Measurements from ENCODE around the gene COA3. TPM values are rescaled to one million over a fixed set of nuclear protein-coding genes. Genes with fewer than 3 reads are reported as not detected.

COA3 gene
- total RNA-seq, 1 experiment from 2014 or later: 74.2 TPM

GRCh38 chr17:42766124-42766523 is 32.4 kb downstream of the COA3 start:
- H3K27ac Mint-ChIP-seq: no peak overlapping the region; a peak in 1 of 7 replicates
- Histone ChIP-seq H3K79me2 (ENCODE audit: insufficient read depth, low read length) (no peaks in the 10 kb centered on the region), H3K4me2 (ENCODE audit: insufficient read depth, insufficient read length, low read length) (no peak overlapping the region), H3K4me1 (ENCODE audit: insufficient read depth, low read length) (no peaks in the 10 kb centered on the region; the same call in 1 of the 2 replicates), H2BK15ac (ENCODE audit: low read depth, low read length) (no peak overlapping the region), H3K27me3 (ENCODE audit: insufficient read depth, low read length) (peaks cover 11% of the 10 kb centered on the region; the same call in 1 of the 2 replicates), H2AFZ (ENCODE audit: low read length) (no peak overlapping the region), H3K9ac (ENCODE audit: extremely low read depth, insufficient read length, low read length) (no peak overlapping the region), H4K5ac (ENCODE audit: insufficient read length, low read depth, low read length) (no peak overlapping the region), H4K20me1 (ENCODE audit: control insufficient read depth, insufficient read depth, insufficient read length) (no peaks in the 10 kb centered on the region), H3K56ac (ENCODE audit: insufficient read length, low read depth, low read length) (no peak overlapping the region), H2AK5ac (ENCODE audit: insufficient read length, low read length) (no peak overlapping the region), H2BK20ac (ENCODE audit: low read depth, low read length, poor library complexity, severe bottlenecking) (no peak overlapping the region), H2BK5ac (ENCODE audit: insufficient read length, low read length) (no peak overlapping the region), H3K18ac (ENCODE audit: insufficient read length, low read depth, low read length) (no peak overlapping the region), H3K27ac (ENCODE audit: insufficient read length, low read depth, low read length) (no peak overlapping the region), H3K79me1 (ENCODE audit: insufficient read depth, low read depth, low read length, poor library complexity, severe bottlenecking) (no peaks in the 10 kb centered on the region), H3K23me2 (ENCODE audit: insufficient read length, low read depth, low read length, poor library complexity, severe bottlenecking) (no peaks in the 10 kb centered on the region), H3K23ac (ENCODE audit: insufficient read length, low read depth, low read length) (no peak overlapping the region), H2BK12ac (ENCODE audit: insufficient read length, low read depth, low read length) (no peak overlapping the region), H4K91ac (ENCODE audit: insufficient read length, low read depth, low read length) (no peak overlapping the region), H4K8ac (replicated peaks; ENCODE audit: insufficient read length, low read depth, low read length) (no peak overlapping the region), H3K9me3 (ENCODE audit: control insufficient read depth, low read depth, low read length) (no peaks in the 10 kb centered on the region), H3K14ac (ENCODE audit: insufficient read depth, low read length) (no peak overlapping the region), H3K4ac (ENCODE audit: low read depth, low read length) (no peak overlapping the region), H3T11ph (ENCODE audit: low read length) (no peak overlapping the region), H2BK120ac (ENCODE audit: low read depth, low read length, poor library complexity, severe bottlenecking) (no peak overlapping the region)
- H3K4me3 Mint-ChIP-seq: no peak overlapping the region
- peaks cover 0 to 1% (median 0%) of the 10 kb centered on the region in 3 experiments; a peak in 1 of 7 replicates for H3K36me3 Mint-ChIP-seq (ENCODE audit: insufficient read depth in 1 of 3, low read depth in 3 of 3)
- DNase-seq: no peak
- H3K27me3 Mint-ChIP-seq (ENCODE audit: low read depth): peaks cover 29% of the 10 kb centered on the region
- TF ChIP-seq CTCF (conservative IDR thresholded peaks at IDR 0.05): no peak
- H3K9me3 Mint-ChIP-seq: no peaks in the 10 kb centered on the region
- WGBS (ENCODE audit: extremely low coverage, insufficient read length, low lambda C conversion rate): no CpG with 5 or more reads among the region's 6 CpGs
- H3K4me1 Mint-ChIP-seq: peaks cover 14 to 20% of the 10 kb centered on the region in 2 experiments

All from H9 (cell line).